Measurements from ENCODE around the gene NFIB. TPM values are rescaled to one million over a fixed set of nuclear protein-coding genes. Genes with fewer than 3 reads are reported as not detected.

Gene NFIB
- total RNA-seq, 1 experiment from 2014 or later: 14.3 TPM

- no CpG with 5 or more reads among the region's 2 CpGs for WGBS (ENCODE audit: extremely low coverage, insufficient read length, low lambda C conversion rate)
Measured at GRCh38 chr9:14170392-14170931, 143.5 kb downstream of the NFIB start.

More at GRCh38 chr9:14170392-14170931, 143.5 kb downstream of the NFIB start:
- H3K56ac ChIP-seq (ENCODE audit: insufficient read length, low read depth, low read length): no peak overlapping the region
- no peak overlapping the region for H3K4me2 ChIP-seq (ENCODE audit: insufficient read depth, insufficient read length, low read length)
- no peak overlapping the region for H2AK5ac ChIP-seq (ENCODE audit: insufficient read length, low read length)
- Mint-ChIP-seq H3K4me1 (no peaks in the 10 kb centered on the region), H3K27ac (no peak overlapping the region), H3K27me3 (ENCODE audit: low read depth) (no peaks in the 10 kb centered on the region), H3K36me3 (ENCODE audit: insufficient read depth in 1 of 3, low read depth in 3 of 3) (peaks cover 0 to 3% (median 0%) of the 10 kb centered on the region in 3 experiments; a peak in 1 of 7 replicates), H3K4me3 (no peak overlapping the region), H3K9me3 (no peaks in the 10 kb centered on the region)
- H3K79me2 ChIP-seq (ENCODE audit: insufficient read depth, low read length): no peaks in the 10 kb centered on the region
- H3K4me1 ChIP-seq (ENCODE audit: insufficient read depth, low read length): no peaks in the 10 kb centered on the region
- no peak overlapping the region for H2BK12ac ChIP-seq (ENCODE audit: insufficient read length, low read depth, low read length)
- no peak overlapping the region for H3T11ph ChIP-seq (ENCODE audit: low read length)
- H2AFZ ChIP-seq (ENCODE audit: low read length): no peak overlapping the region
- no peak overlapping the region for H3K27ac ChIP-seq (ENCODE audit: insufficient read length, low read depth, low read length)
- H4K20me1 ChIP-seq (ENCODE audit: control insufficient read depth, insufficient read depth, insufficient read length): no peaks in the 10 kb centered on the region
- no peak for DNase-seq
- no peak overlapping the region for H3K9ac ChIP-seq (ENCODE audit: extremely low read depth, insufficient read length, low read length)
- no peaks in the 10 kb centered on the region for H3K27me3 ChIP-seq (ENCODE audit: insufficient read depth, low read length)
- H3K23me2 ChIP-seq (ENCODE audit: insufficient read length, low read depth, low read length, poor library complexity, severe bottlenecking): no peaks in the 10 kb centered on the region
- no peak overlapping the region for H2BK5ac ChIP-seq (ENCODE audit: insufficient read length, low read length)
- no peak overlapping the region for H2BK120ac ChIP-seq (ENCODE audit: low read depth, low read length, poor library complexity, severe bottlenecking)
- H3K23ac ChIP-seq (ENCODE audit: insufficient read length, low read depth, low read length): no peak overlapping the region
- H4K8ac ChIP-seq (replicated peaks; ENCODE audit: insufficient read length, low read depth, low read length): no peak overlapping the region
- H3K9me3 ChIP-seq (ENCODE audit: control insufficient read depth, low read depth, low read length): no peaks in the 10 kb centered on the region
- no peak overlapping the region for H4K5ac ChIP-seq (ENCODE audit: insufficient read length, low read depth, low read length)
- no peak overlapping the region for H4K91ac ChIP-seq (ENCODE audit: insufficient read length, low read depth, low read length)
- no peak overlapping the region; the same call in 1 of the 2 replicates for H3K14ac ChIP-seq (ENCODE audit: insufficient read depth, low read length)
- no peak overlapping the region for H2BK20ac ChIP-seq (ENCODE audit: low read depth, low read length, poor library complexity, severe bottlenecking)
- no peak overlapping the region for H2BK15ac ChIP-seq (ENCODE audit: low read depth, low read length)
- H3K18ac ChIP-seq (ENCODE audit: insufficient read length, low read depth, low read length): no peak overlapping the region
- no peak overlapping the region for H3K4ac ChIP-seq (ENCODE audit: low read depth, low read length)
- no peaks in the 10 kb centered on the region for H3K79me1 ChIP-seq (ENCODE audit: insufficient read depth, low read depth, low read length, poor library complexity, severe bottlenecking)
- no peak for TF ChIP-seq CTCF (conservative IDR thresholded peaks at IDR 0.05)

Data from H9 (cell line).